H9 (cell line): ENCODE results near the gene PRKCA. TPM values are rescaled to one million over a fixed set of nuclear protein-coding genes. Genes with fewer than 3 reads are reported as not detected.

ENCODE experiments used
- DNase-seq: peaks from one replicate; pipeline ENCODE4 v3.0.0-alpha.2; 2017
- H2AFZ ChIP-seq: one replicate; pipeline ENCODE4 v1.6.1; 2013; ENCODE audit warnings: mild to moderate bottlenecking, low read length, control low read depth, moderate library complexity
- H2AK5ac ChIP-seq: 2 replicates; pipeline ENCODE4 v1.6.1; 2013; ENCODE audit warnings: low read length, control low read depth, mixed read lengths; ENCODE audit not compliant: insufficient read length
- H2BK120ac ChIP-seq: one replicate; pipeline ENCODE4 v1.6.1; 2013; ENCODE audit warnings: low read depth, mild to moderate bottlenecking, low read length, control low read depth, inconsistent platforms; ENCODE audit not compliant: poor library complexity, severe bottlenecking
- H2BK12ac ChIP-seq: 2 replicates; pipeline ENCODE4 v1.6.1; 2013; ENCODE audit warnings: low read length, control low read depth, mixed read lengths, low read depth; ENCODE audit not compliant: insufficient read length
- H2BK15ac ChIP-seq: 2 replicates; pipeline ENCODE4 v1.6.1; 2013; ENCODE audit warnings: low read depth, low read length, control low read depth
- H2BK20ac ChIP-seq: one replicate; pipeline ENCODE4 v1.6.1; 2013; ENCODE audit warnings: low read depth, mild to moderate bottlenecking, low read length, control low read depth, inconsistent platforms; ENCODE audit not compliant: poor library complexity, severe bottlenecking
- H2BK5ac ChIP-seq: 2 replicates; pipeline ENCODE4 v1.6.1; 2013; ENCODE audit warnings: low read length, control low read depth, mixed read lengths; ENCODE audit not compliant: insufficient read length
- H3K14ac ChIP-seq: 2 replicates; pipeline ENCODE4 v1.6.1; 2013; ENCODE audit warnings: low read length, control low read depth; ENCODE audit not compliant: insufficient read depth
- H3K18ac ChIP-seq: 2 replicates; pipeline ENCODE4 v1.6.1; 2013; ENCODE audit warnings: low read depth, mild to moderate bottlenecking, mixed read lengths, low read length, control low read depth; ENCODE audit not compliant: insufficient read length
- H3K23ac ChIP-seq: 2 replicates; pipeline ENCODE4 v1.6.1; 2013; ENCODE audit warnings: low read length, control low read depth, mixed read lengths, low read depth; ENCODE audit not compliant: insufficient read length
- H3K23me2 ChIP-seq: 2 replicates; pipeline ENCODE4 v1.6.1; 2013; ENCODE audit warnings: low read depth, mild to moderate bottlenecking, mixed read lengths, low read length, control low read depth; ENCODE audit not compliant: insufficient read length, poor library complexity, severe bottlenecking
- H3K27ac ChIP-seq: 2 replicates; pipeline ENCODE4 v1.5.1; 2013; ENCODE audit warnings: low read length, control low read depth, mixed read lengths, low read depth; ENCODE audit not compliant: insufficient read length
- H3K27me3 ChIP-seq: 2 replicates; pipeline ENCODE4 v1.6.1; 2013; ENCODE audit warnings: low read length, control low read depth, inconsistent platforms; ENCODE audit not compliant: insufficient read depth
- H3K4ac ChIP-seq: 2 replicates; pipeline ENCODE4 v1.6.1; 2013; ENCODE audit warnings: low read depth, mild to moderate bottlenecking, control low read depth, inconsistent platforms, low read length, moderate library complexity
- H3K4me1 ChIP-seq: 2 replicates; pipeline ENCODE4 v1.6.1; 2013; ENCODE audit warnings: low read length, control low read depth, inconsistent platforms; ENCODE audit not compliant: insufficient read depth
- H3K4me2 ChIP-seq: 2 replicates; pipeline ENCODE4 v1.6.1; 2013; ENCODE audit warnings: low read length, control low read depth, mixed read lengths; ENCODE audit not compliant: insufficient read length, insufficient read depth
- H3K56ac ChIP-seq: 2 replicates; pipeline ENCODE4 v1.6.1; 2013; ENCODE audit warnings: low read depth, mild to moderate bottlenecking, mixed read lengths, low read length, control low read depth; ENCODE audit not compliant: insufficient read length
- H3K79me1 ChIP-seq: 2 replicates; pipeline ENCODE4 v1.6.1; 2013; ENCODE audit warnings: low read depth, mild to moderate bottlenecking, moderate library complexity, low read length, control low read depth, inconsistent platforms; ENCODE audit not compliant: insufficient read depth, poor library complexity, severe bottlenecking
- H3K79me2 ChIP-seq: 2 replicates; pipeline ENCODE4 v1.6.1; 2013; ENCODE audit warnings: low read length, control low read depth, inconsistent platforms; ENCODE audit not compliant: insufficient read depth
- H3K9ac ChIP-seq: 2 replicates; pipeline ENCODE4 v1.6.1; 2013; ENCODE audit warnings: low read length, control low read depth, mixed read lengths; ENCODE audit not compliant: insufficient read length; ENCODE audit errors: extremely low read depth
- H3K9me3 ChIP-seq: one replicate; pipeline ENCODE4 v1.6.1; 2013; ENCODE audit warnings: low read depth, low read length, inconsistent platforms; ENCODE audit not compliant: control insufficient read depth
- H3T11ph ChIP-seq: one replicate; pipeline ENCODE4 v1.6.1; 2013; ENCODE audit warnings: mild to moderate bottlenecking, low read length, control low read depth, inconsistent platforms
- H4K20me1 ChIP-seq: one replicate; pipeline ENCODE4 v1.6.1; 2013; ENCODE audit not compliant: control insufficient read depth, insufficient read length, insufficient read depth
- H4K5ac ChIP-seq: 2 replicates; pipeline ENCODE4 v1.6.1; 2013; ENCODE audit warnings: low read depth, mild to moderate bottlenecking, mixed read lengths, low read length, control low read depth; ENCODE audit not compliant: insufficient read length
- H4K8ac ChIP-seq: replicated peaks from 2 replicates; pipeline ENCODE4 v1.6.1; 2013; ENCODE audit warnings: low read length, control low read depth, mixed read lengths, low read depth; ENCODE audit not compliant: insufficient read length
- H4K91ac ChIP-seq: 2 replicates; pipeline ENCODE4 v1.6.1; 2013; ENCODE audit warnings: low read depth, mild to moderate bottlenecking, moderate library complexity, mixed read lengths, low read length, control low read depth; ENCODE audit not compliant: insufficient read length
- H3K27ac Mint-ChIP-seq, 3 experiments: 2 replicates in 2 of 3; 3 replicates in 1 of 3; pipeline ENCODE4 v1.8.0; 2020 to 2021; ENCODE audit warnings: mixed read lengths in 3 of 3, mild to moderate bottlenecking in 1 of 3, moderate library complexity in 1 of 3
- H3K27me3 Mint-ChIP-seq: 2 replicates; pipeline ENCODE4 v1.8.0; 2021; ENCODE audit warnings: low read depth, mild to moderate bottlenecking, moderate library complexity, mixed read lengths
- H3K36me3 Mint-ChIP-seq, 3 experiments: 2 replicates in 2 of 3; 3 replicates in 1 of 3; pipeline ENCODE4 v1.8.0; 2020 to 2021; ENCODE audit warnings: low read depth in 3 of 3, mixed read lengths in 3 of 3; ENCODE audit not compliant: insufficient read depth in 1 of 3
- H3K4me1 Mint-ChIP-seq, 2 experiments: 2 replicates each; pipeline ENCODE4 v1.8.0; 2020; ENCODE audit warnings: mixed read lengths in 2 of 2
- H3K4me3 Mint-ChIP-seq, 2 experiments: 2 replicates in 1 of 2; 3 replicates in 1 of 2; pipeline ENCODE4 v1.8.0; 2020 to 2021; ENCODE audit warnings: mild to moderate bottlenecking in 2 of 2, mixed read lengths in 2 of 2, moderate library complexity in 1 of 2
- H3K9me3 Mint-ChIP-seq, 2 experiments: 2 replicates in 1 of 2; 3 replicates in 1 of 2; pipeline ENCODE4 v1.8.0; 2020; ENCODE audit warnings: mild to moderate bottlenecking in 2 of 2, mixed read lengths in 2 of 2, moderate library complexity in 1 of 2
- CTCF ChIP-seq: fragments of 200-600 bp; sonication (generic); conservative IDR thresholded peaks from 3 replicates; pipeline ENCODE4 v1.8.0; 2021; ENCODE audit warnings: antibody characterized with exemption, mild to moderate bottlenecking
- WGBS: extraction: QIAGEN DNeasy Blood & Tissue Kit; methylation state at CpG from one replicate; pipeline ENCODE4 v1.1.7; 2013; ENCODE audit warnings: missing lambda C conversion rate, low lambda C conversion rate, mixed read lengths; ENCODE audit not compliant: insufficient read length; ENCODE audit errors: extremely low coverage; 5-methylcytosine and 5-hydroxymethylcytosine counted together
- total RNA-seq: library from RNA; stranded (reverse); gene quantifications from 2 replicates; pipeline ENCODE4 v1.2.1, GENCODE V29; 2021

Gene PRKCA
- total RNA-seq, 1 experiment from 2014 or later, result 10.5 TPM

- Histone ChIP-seq H2BK5ac (no peak overlapping the region), H2BK20ac (no peak overlapping the region), H3K27me3 (no peaks in the 10 kb centered on the region), H2AK5ac (no peak overlapping the region), H2BK120ac (no peak overlapping the region), H4K8ac (no peak overlapping the region), H3K23me2 (no peaks in the 10 kb centered on the region), H4K20me1 (no peaks in the 10 kb centered on the region), H4K91ac (no peak overlapping the region), H3K56ac (no peak overlapping the region), H3K27ac (no peak overlapping the region), H3K4ac (no peak overlapping the region), H3K9ac (no peak overlapping the region), H3K79me2 (no peaks in the 10 kb centered on the region), H3K14ac (no peak overlapping the region), H3K23ac (no peak overlapping the region), H3K4me1 (peaks cover 2% of the 10 kb centered on the region; the same call in 1 of the 2 replicates), H2BK15ac (no peak overlapping the region), H3K9me3 (no peaks in the 10 kb centered on the region), H3T11ph (no peak overlapping the region), H3K18ac (no peak overlapping the region), H2AFZ (no peak overlapping the region), H2BK12ac (no peak overlapping the region), H3K4me2 (no peak overlapping the region), H3K79me1 (no peaks in the 10 kb centered on the region), H4K5ac (no peak overlapping the region)
- DNase-seq, result no peak
- Mint-ChIP-seq H3K27me3 (no peaks in the 10 kb centered on the region), H3K4me3 (peak overlapping the region in 1 of 2 experiments; percentile 13; a peak in 1 of 5 replicates), H3K27ac (peak overlapping the region; percentile 9 to 44 (median 27); a peak in 6 of 7 replicates), H3K36me3 (no peaks in the 10 kb centered on the region), H3K4me1 (peaks cover 44 to 47% of the 10 kb centered on the region in 2 experiments), H3K9me3 (no peaks in the 10 kb centered on the region)
- TF ChIP-seq CTCF, result no peak
- WGBS, result no CpG with 5 or more reads among the region's 8 CpGs
Observed at GRCh38 chr17:66449418-66449977, 147.1 kb downstream of the PRKCA start.
